KMS-11 (cell line): ENCODE results near the gene MSX2.
"Not testable (repeated sequence)": the region's sequence is repeated elsewhere in the genome, so short reads cannot be mapped to it uniquely, and the experiment has no call there.

Experiments
- H2AFZ ChIP-seq: fragments of 200-600 bp; sonication (generic); 2 replicates; pipeline ENCODE4 v1.6.1; 2016; ENCODE audit warnings: antibody characterized with exemption, mixed run types, low read depth
- H3K27ac ChIP-seq: fragments of 200-600 bp; sonication (generic); 2 replicates; pipeline ENCODE4 v1.6.1; 2016; ENCODE audit warnings: mild to moderate bottlenecking, mixed run types
- H3K27me3 ChIP-seq: fragments of 200-600 bp; sonication (generic); 2 replicates; pipeline ENCODE4 v1.6.1; 2017; ENCODE audit warnings: mild to moderate bottlenecking, low read depth, mixed run types, moderate library complexity; ENCODE audit not compliant: insufficient read depth
- H3K36me3 ChIP-seq: fragments of 200-600 bp; sonication (generic); 2 replicates; pipeline ENCODE4 v1.6.1; 2017; ENCODE audit warnings: mild to moderate bottlenecking, mixed run types; ENCODE audit not compliant: insufficient read depth
- H3K4me1 ChIP-seq: fragments of 200-600 bp; sonication (generic); 2 replicates; pipeline ENCODE4 v1.6.1; 2016; ENCODE audit warnings: mild to moderate bottlenecking, low read depth, mixed run types; ENCODE audit not compliant: poor library complexity, severe bottlenecking
- H3K4me2 ChIP-seq: fragments of 200-600 bp; sonication (generic); 2 replicates; pipeline ENCODE4 v1.7.0; 2016; ENCODE audit warnings: mild to moderate bottlenecking, mixed run types
- H3K4me3 ChIP-seq: fragments of 200-600 bp; sonication (generic); IDR thresholded peaks from 2 replicates; pipeline ENCODE4 v1.6.1; 2017; ENCODE audit warnings: low read depth, low read length, mixed read lengths; ENCODE audit not compliant: insufficient read depth
- H3K79me2 ChIP-seq: fragments of 200-600 bp; sonication (generic); 2 replicates; pipeline ENCODE4 v1.6.1; 2016; ENCODE audit warnings: low read depth, mixed run types; ENCODE audit not compliant: insufficient read depth
- H3K9ac ChIP-seq: fragments of 200-600 bp; sonication (generic); 2 replicates; pipeline ENCODE4 v1.6.1; 2016; ENCODE audit warnings: mild to moderate bottlenecking, mixed run types
- H4K20me1 ChIP-seq: fragments of 200-600 bp; sonication (generic); 2 replicates; pipeline ENCODE4 v1.6.1; 2016; ENCODE audit warnings: mild to moderate bottlenecking, mixed run types; ENCODE audit not compliant: insufficient read depth
- CTCF ChIP-seq: fragments of 200-600 bp; sonication (generic); conservative IDR thresholded peaks from 2 replicates; pipeline ENCODE4 v1.6.1; 2017; ENCODE audit warnings: low read depth, mild to moderate bottlenecking, antibody characterized with exemption, low read length, moderate library complexity, mixed read lengths

MSX2 gene

GRCh38 chr5:174759091-174759490, 34.7 kb downstream of the MSX2 start:
- Histone ChIP-seq H3K4me1 (no peaks in the 10 kb centered on the region), H2AFZ (no peak overlapping the region), H3K79me2 (no peaks in the 10 kb centered on the region), H4K20me1 (no peaks in the 10 kb centered on the region), H3K9ac (no peak overlapping the region), H3K4me3 (no peak overlapping the region), H3K27me3 (no peaks in the 10 kb centered on the region), H3K27ac (no peak overlapping the region), H3K4me2 (no peak overlapping the region), H3K36me3 (no peaks in the 10 kb centered on the region)
- TF ChIP-seq CTCF = no peak

GRCh38 chr5:174760721-174761120, 36.3 kb downstream of the MSX2 start:
- Histone ChIP-seq H3K36me3 (no peaks in the 10 kb centered on the region), H3K9ac (no peak overlapping the region), H3K27me3 (no peaks in the 10 kb centered on the region), H4K20me1 (no peaks in the 10 kb centered on the region), H3K4me3 (no peak overlapping the region), H3K4me1 (no peaks in the 10 kb centered on the region), H3K4me2 (no peak overlapping the region), H3K27ac (no peak overlapping the region), H3K79me2 (no peaks in the 10 kb centered on the region), H2AFZ (no peak overlapping the region)
- no peak for TF ChIP-seq CTCF

GRCh38 chr5:174761341-174761740, 37.0 kb downstream of the MSX2 start:
- not testable (repeated sequence) for H3K36me3 ChIP-seq, H3K79me2 ChIP-seq, H2AFZ ChIP-seq, H3K27ac ChIP-seq, H3K27me3 ChIP-seq, H3K4me2 ChIP-seq, H4K20me1 ChIP-seq, H3K4me3 ChIP-seq, H3K9ac ChIP-seq, H3K4me1 ChIP-seq

GRCh38 chr5:174764309-174764708, 39.9 kb downstream of the MSX2 start:
- Histone ChIP-seq H3K9ac (no peak overlapping the region), H2AFZ (no peak overlapping the region), H3K4me3 (no peak overlapping the region), H3K27me3 (no peaks in the 10 kb centered on the region), H3K36me3 (no peaks in the 10 kb centered on the region), H3K27ac (no peak overlapping the region), H4K20me1 (no peaks in the 10 kb centered on the region), H3K4me2 (no peak overlapping the region), H3K4me1 (no peaks in the 10 kb centered on the region), H3K79me2 (no peaks in the 10 kb centered on the region)
- TF ChIP-seq CTCF = no peak

- no peaks in the 10 kb centered on the region for H3K27me3 ChIP-seq
Measured at GRCh38 chr5:174765540-174765939, 41.2 kb downstream of the MSX2 start.

More at GRCh38 chr5:174765540-174765939, 41.2 kb downstream of the MSX2 start:
- Histone ChIP-seq H3K9ac (no peak overlapping the region), H2AFZ (no peak overlapping the region), H3K79me2 (no peaks in the 10 kb centered on the region), H3K4me3 (no peak overlapping the region), H3K36me3 (no peaks in the 10 kb centered on the region), H3K4me1 (no peaks in the 10 kb centered on the region), H3K4me2 (no peak overlapping the region), H3K27ac (no peak overlapping the region), H4K20me1 (no peaks in the 10 kb centered on the region)
- no peak for TF ChIP-seq CTCF
